Smooth muscle cell (in vitro differentiated cells): Measurements from ENCODE around the gene SMO. TPM values are rescaled to one million over a fixed set of nuclear protein-coding genes. Genes with fewer than 3 reads are reported as not detected.

Experiments
- DNase-seq: peaks from one replicate; lab custom pipeline; 2025; ENCODE audit not compliant: unreplicated experiment; lab: John Stamatoyannopoulos, UW
- H2AFZ ChIP-seq: fragments of 200-600 bp; sonication (generic); 2 replicates; pipeline ENCODE4 v1.6.0; 2016; ENCODE audit warnings: antibody characterized with exemption, low read depth, mild to moderate bottlenecking
- H3F3A ChIP-seq: fragments of 200-600 bp; sonication (generic); 2 replicates; pipeline ENCODE4 v1.6.0; 2017; ENCODE audit warnings: antibody characterized with exemption, low read depth
- H3K27ac ChIP-seq: fragments of 200-600 bp; sonication (generic); 2 replicates; pipeline ENCODE4 v1.5.1; 2016; ENCODE audit warnings: low read depth, mild to moderate bottlenecking
- H3K27me3 ChIP-seq: fragments of 200-600 bp; sonication (generic); 2 replicates; pipeline ENCODE4 v1.6.1; 2016; ENCODE audit warnings: low read depth, mild to moderate bottlenecking
- H3K36me3 ChIP-seq: fragments of 200-600 bp; sonication (generic); 2 replicates; pipeline ENCODE4 v1.5.1; 2016; ENCODE audit warnings: low read depth
- H3K4me1 ChIP-seq: fragments of 200-600 bp; sonication (generic); 2 replicates; pipeline ENCODE4 v1.5.1; 2016; ENCODE audit warnings: low read depth
- H3K4me2 ChIP-seq: fragments of 200-600 bp; sonication (generic); 2 replicates; pipeline ENCODE4 v1.6.0; 2016; ENCODE audit warnings: mild to moderate bottlenecking
- H3K4me3 ChIP-seq: fragments of 200-600 bp; sonication (generic); 2 replicates; pipeline ENCODE4 v1.5.1; 2016; ENCODE audit warnings: mild to moderate bottlenecking
- H3K79me2 ChIP-seq: fragments of 200-600 bp; sonication (generic); 2 replicates; pipeline ENCODE4 v1.6.0; 2016; ENCODE audit warnings: low read depth, mild to moderate bottlenecking
- H3K9ac ChIP-seq: fragments of 200-600 bp; sonication (generic); 2 replicates; pipeline ENCODE4 v1.6.0; 2016; ENCODE audit warnings: low read depth
- H3K9me3 ChIP-seq: fragments of 200-600 bp; sonication (generic); replicated peaks from 2 replicates; pipeline ENCODE4 v1.5.1; 2016; ENCODE audit warnings: low read depth
- H4K20me1 ChIP-seq: fragments of 200-600 bp; sonication (generic); 2 replicates; pipeline ENCODE4 v1.6.0; 2016; ENCODE audit warnings: low read depth
- WGBS: methylation state at CpG from one replicate; pipeline ENCODE4 v1.1.7; 2016; ENCODE audit warnings: low lambda C conversion rate; 5-methylcytosine and 5-hydroxymethylcytosine counted together
- polyA plus RNA-seq: library from polyadenylated mRNA; unstranded; fragments of >200 nt; fragmentation: Nextera tagmentation; extraction: Ambion mirVana; gene quantifications from 2 replicates; pipeline ENCODE4 v1.2.1, GENCODE V29; 2016
- total RNA-seq: library from RNA; depleted of rRNA; stranded (reverse); fragments of >200 nt; gene quantifications from 2 replicates; pipeline ENCODE4 v1.2.3, GENCODE V29; 2014
- TF ChIP-seq, protein P1 (sequence below): fragments of 200-600 bp; sonication (generic); IDR thresholded peaks from 2 replicates; pipeline ENCODE4 v1.5.1; 2017; ENCODE audit warnings: borderline replicate concordance, mild to moderate bottlenecking, antibody characterized with exemption; ENCODE audit not compliant: insufficient read depth, poor library complexity, severe bottlenecking

SMO gene
- 23.6 and 30.6 TPM in 2 replicates for total RNA-seq
- 21.0 and 25.8 TPM in 2 replicates for polyA plus RNA-seq

DNA sequence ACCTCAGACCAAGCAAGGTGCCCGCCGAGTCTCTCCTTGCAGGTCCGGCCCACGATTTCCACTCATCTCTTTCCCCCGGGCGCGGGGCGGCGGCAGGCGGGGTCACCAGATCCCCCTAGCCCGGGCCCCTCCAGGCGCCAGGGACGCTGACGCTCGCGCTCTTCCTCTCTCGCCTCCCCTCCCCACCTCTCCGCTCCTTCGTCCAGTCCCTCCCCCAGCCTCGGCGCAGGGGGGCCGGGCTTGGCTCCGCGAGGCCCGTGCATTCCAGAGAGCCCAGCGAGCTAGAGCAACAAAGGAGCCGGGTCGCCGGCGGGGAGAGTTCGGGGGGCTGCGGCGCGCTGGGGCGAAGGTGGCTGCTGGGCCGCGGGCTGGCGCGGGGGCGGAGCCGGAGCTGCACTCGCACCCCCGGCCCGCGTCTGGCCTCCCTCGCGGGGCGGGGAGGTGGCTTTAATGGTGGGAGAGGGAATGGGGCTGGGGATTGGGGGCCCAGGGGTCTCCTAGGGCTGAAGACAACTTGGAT is at the start of gene SMO:
SMO (plus strand) TSS at position 262 of the 520 bp plus-strand sequence. CDS start 519 bp downstream, outside the sequence.
- peak within 1 kb of the TSS; percentile 83 for H3K9ac ChIP-seq
- 2% methylated on average over 18 of the region's 48 CpGs for WGBS

DNA sequence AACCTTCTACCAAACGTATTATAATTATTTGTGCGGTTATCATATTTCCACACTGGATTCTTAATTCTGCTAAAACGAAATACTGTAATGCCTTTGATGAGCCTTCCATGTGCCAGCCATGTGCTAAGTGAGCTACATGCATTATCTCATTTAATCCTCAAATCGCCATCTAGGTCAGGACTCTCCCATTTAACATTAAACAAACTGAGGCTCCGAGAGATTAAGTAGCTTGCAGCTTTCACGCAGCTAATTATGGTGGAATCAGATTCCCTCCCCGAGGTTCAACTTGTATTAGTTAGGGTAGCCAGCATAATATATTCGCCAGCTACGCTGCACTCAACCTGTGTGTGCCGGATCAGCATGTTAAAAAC is 44.7 kb upstream of the SMO start:
- no peak overlapping the region for H3K27ac ChIP-seq
- peaks cover 47% of the 10 kb centered on the region for H3K27me3 ChIP-seq
- no peak overlapping the region for H3K4me3 ChIP-seq
- no peaks in the 10 kb centered on the region for H3K79me2 ChIP-seq
- no peaks in the 10 kb centered on the region for H3K36me3 ChIP-seq
- H3K9me3 ChIP-seq: no peaks in the 10 kb centered on the region
- no peak overlapping the region for H3K4me2 ChIP-seq
- TF ChIP-seq, protein P1, sequence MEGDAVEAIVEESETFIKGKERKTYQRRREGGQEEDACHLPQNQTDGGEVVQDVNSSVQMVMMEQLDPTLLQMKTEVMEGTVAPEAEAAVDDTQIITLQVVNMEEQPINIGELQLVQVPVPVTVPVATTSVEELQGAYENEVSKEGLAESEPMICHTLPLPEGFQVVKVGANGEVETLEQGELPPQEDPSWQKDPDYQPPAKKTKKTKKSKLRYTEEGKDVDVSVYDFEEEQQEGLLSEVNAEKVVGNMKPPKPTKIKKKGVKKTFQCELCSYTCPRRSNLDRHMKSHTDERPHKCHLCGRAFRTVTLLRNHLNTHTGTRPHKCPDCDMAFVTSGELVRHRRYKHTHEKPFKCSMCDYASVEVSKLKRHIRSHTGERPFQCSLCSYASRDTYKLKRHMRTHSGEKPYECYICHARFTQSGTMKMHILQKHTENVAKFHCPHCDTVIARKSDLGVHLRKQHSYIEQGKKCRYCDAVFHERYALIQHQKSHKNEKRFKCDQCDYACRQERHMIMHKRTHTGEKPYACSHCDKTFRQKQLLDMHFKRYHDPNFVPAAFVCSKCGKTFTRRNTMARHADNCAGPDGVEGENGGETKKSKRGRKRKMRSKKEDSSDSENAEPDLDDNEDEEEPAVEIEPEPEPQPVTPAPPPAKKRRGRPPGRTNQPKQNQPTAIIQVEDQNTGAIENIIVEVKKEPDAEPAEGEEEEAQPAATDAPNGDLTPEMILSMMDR: no peak
- H3K9ac ChIP-seq: no peak overlapping the region
- H3K4me1 ChIP-seq: no peaks in the 10 kb centered on the region
- no peak for DNase-seq
- no peaks in the 10 kb centered on the region for H3F3A ChIP-seq
- 51% methylated on average over 10 of the region's 10 CpGs for WGBS
- no peaks in the 10 kb centered on the region for H4K20me1 ChIP-seq
- no peak overlapping the region for H2AFZ ChIP-seq

More for the DNA sequence above, at the start of gene SMO:
- TF ChIP-seq, protein P1: no peak
- H3K4me1 ChIP-seq: peaks cover 21% of the 10 kb centered on the region
- peaks cover 42% of the 10 kb centered on the region for H4K20me1 ChIP-seq
- DNase-seq: peak; percentile 28
- no peak within 1 kb of the TSS for H3K27ac ChIP-seq
- no peaks in the 10 kb centered on the region for H3K36me3 ChIP-seq
- peaks cover 6% of the 10 kb centered on the region for H3F3A ChIP-seq
- H2AFZ ChIP-seq: peak within 1 kb of the TSS; percentile 98
- peak within 1 kb of the TSS; percentile 93 for H3K4me2 ChIP-seq
- H3K27me3 ChIP-seq: no peaks in the 10 kb centered on the region
- no peaks in the 10 kb centered on the region for H3K9me3 ChIP-seq
- peak within 1 kb of the TSS; percentile 98 for H3K4me3 ChIP-seq
- peaks cover 45% of the 10 kb centered on the region for H3K79me2 ChIP-seq

DNA sequence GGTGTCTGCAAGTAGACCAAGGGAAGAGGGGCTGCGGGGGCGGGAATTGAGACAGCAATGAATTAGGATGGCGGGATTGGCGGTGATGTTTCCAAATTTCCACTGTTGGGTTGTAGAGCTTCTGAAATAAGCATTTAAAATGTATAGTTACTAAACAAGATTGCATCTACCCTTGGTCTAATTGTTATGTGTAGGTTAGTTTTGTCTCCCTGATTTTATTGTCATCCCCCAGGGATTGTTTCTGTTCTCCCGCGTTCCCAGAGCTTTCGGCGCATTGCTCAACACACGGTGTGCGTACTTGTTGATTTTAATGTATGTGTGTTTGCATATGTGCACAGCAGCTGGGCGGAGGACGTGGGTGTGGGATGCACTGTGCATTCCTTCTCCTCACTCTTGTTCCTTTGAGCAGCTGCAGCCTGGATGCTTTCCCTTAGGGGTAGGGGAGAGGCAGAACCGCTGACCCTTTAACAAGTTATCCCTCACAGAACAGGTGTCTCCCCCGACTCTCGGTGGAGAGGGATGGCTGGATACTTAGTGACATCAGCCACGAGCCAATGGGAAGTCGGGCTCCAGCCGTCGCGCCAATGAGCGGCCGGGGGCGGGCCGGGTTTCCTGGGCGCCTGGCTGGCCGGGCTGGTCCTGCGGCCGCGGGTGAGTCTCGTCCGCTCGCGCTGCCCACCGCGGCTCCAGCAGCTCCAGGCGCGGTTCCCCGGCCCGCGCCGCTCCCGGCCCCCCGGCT is 44.2 kb upstream of the SMO start, which contains the start of gene TSPAN33:
TSPAN33 (plus strand) TSS at position 613 of the 739 bp plus-strand sequence. CDS start 274 bp downstream, outside the sequence.
- WGBS: 6% methylated on average over 25 of the region's 43 CpGs
- Histone ChIP-seq H4K20me1 (no peaks in the 10 kb centered on the region), H3K27ac (no peak within 1 kb of the TSS), H3K4me1 (no peaks in the 10 kb centered on the region), H3K27me3 (peaks cover 47% of the 10 kb centered on the region), H3K4me3 (peak within 1 kb of the TSS; percentile 44), H3K36me3 (no peaks in the 10 kb centered on the region), H3K9me3 (no peaks in the 10 kb centered on the region), H3K9ac (no peak within 1 kb of the TSS), H3K4me2 (peak within 1 kb of the TSS; percentile 96), H2AFZ (peak within 1 kb of the TSS; percentile 89), H3K79me2 (no peaks in the 10 kb centered on the region), H3F3A (no peaks in the 10 kb centered on the region)
- TF ChIP-seq, protein P1: no peak
- DNase-seq: peak; percentile 23
